Measurements from ENCODE around the gene TMED6.

Gene TMED6

GRCh38 chr16:69351309-69352027 is at the start of gene TMED6:
TMED6 (minus strand) TSS chr16:69351786; CDS start chr16:69351753, 33 bp downstream.
- CTCF ChIA-PET, result interaction anchor here (0.6 to 0.7 kb wide), 2 partner anchors 34 to 249 kb away, joined by 3 to 5 read pairs; partner anchors contain the start of gene TERF2
- no peak within 1 kb of the TSS; the same call in 1 of the 2 replicates for H3K27ac ChIP-seq
- no peak for DNase-seq (ENCODE audit: low spot score)
- POLR2A ChIA-PET (ENCODE audit: low non-redundant PET), result no interaction called here
- no peak for TF ChIP-seq CTCF (conservative IDR thresholded peaks at IDR 0.05; ENCODE audit: low read depth)

- ChIA-PET POLR2A (ENCODE audit: low non-redundant PET) (no interaction called here), CTCF (interaction anchor here (0.6 to 1.0 kb wide), 2 partner anchors 14 to 22 kb away, joined by 3 read pairs; no protein-coding TSS in a partner anchor)
- H3K27ac ChIP-seq, result no peak overlapping the region; the same call in 1 of the 2 replicates
- no peak for TF ChIP-seq CTCF (conservative IDR thresholded peaks at IDR 0.05; ENCODE audit: low read depth)
- no peak for DNase-seq (ENCODE audit: low spot score)
These were observed 47.8 kb upstream of the TMED6 start for GRCh38 chr16:69399361-69399760.

- ChIA-PET POLR2A (ENCODE audit: low non-redundant PET) (no interaction called here), CTCF (interaction anchor here (0.6 kb wide), 1 partner anchor 21 kb away, joined by 6 read pairs; no protein-coding TSS in a partner anchor)
- DNase-seq (ENCODE audit: low spot score), result peak; percentile 38
- H3K27ac ChIP-seq, result peak overlapping the region; percentile 7; the same call in 1 of the 2 replicates
- TF ChIP-seq CTCF (conservative IDR thresholded peaks at IDR 0.05; ENCODE audit: low read depth), result no peak; the same call in 1 of the 2 replicates
These were observed 46.4 kb upstream of the TMED6 start for GRCh38 chr16:69397821-69398521.

- ChIA-PET CTCF (interaction anchor here (0.6 to 1.5 kb wide), 20 partner anchors 8 to 533 kb away, joined by 3 to 8 read pairs (median 4); partner anchors contain the start of genes NFAT5, NOB1 and VPS4A), POLR2A (ENCODE audit: low non-redundant PET) (no interaction called here)
- TF ChIP-seq CTCF (conservative IDR thresholded peaks at IDR 0.05; ENCODE audit: low read depth), result peak; percentile 69
- H3K27ac ChIP-seq, result no peak overlapping the region
- DNase-seq (ENCODE audit: low spot score), result peak; percentile 64
These were observed 44.8 kb upstream of the TMED6 start for GRCh38 chr16:69396187-69397061.

GRCh38 chr16:69395859-69396186 is 44.2 kb upstream of the TMED6 start:
- ChIA-PET CTCF (interaction anchor here (0.6 to 1.5 kb wide), 18 partner anchors 8 to 534 kb away, joined by 3 to 8 read pairs (median 4); partner anchors contain the start of genes NFAT5, NOB1 and VPS4A), POLR2A (ENCODE audit: low non-redundant PET) (no interaction called here)
- H3K27ac ChIP-seq, result no peak overlapping the region
- no peak for TF ChIP-seq CTCF (conservative IDR thresholded peaks at IDR 0.05; ENCODE audit: low read depth)
- no peak for DNase-seq (ENCODE audit: low spot score)

Measured in RWPE1 (cell line).